ENCODE data around the gene TESK1. TPM values are rescaled to one million over a fixed set of nuclear protein-coding genes. Genes with fewer than 3 reads are reported as not detected.

Gene TESK1
- total RNA-seq, 1 donor from 2014 or later = 49.0 TPM

DNA sequence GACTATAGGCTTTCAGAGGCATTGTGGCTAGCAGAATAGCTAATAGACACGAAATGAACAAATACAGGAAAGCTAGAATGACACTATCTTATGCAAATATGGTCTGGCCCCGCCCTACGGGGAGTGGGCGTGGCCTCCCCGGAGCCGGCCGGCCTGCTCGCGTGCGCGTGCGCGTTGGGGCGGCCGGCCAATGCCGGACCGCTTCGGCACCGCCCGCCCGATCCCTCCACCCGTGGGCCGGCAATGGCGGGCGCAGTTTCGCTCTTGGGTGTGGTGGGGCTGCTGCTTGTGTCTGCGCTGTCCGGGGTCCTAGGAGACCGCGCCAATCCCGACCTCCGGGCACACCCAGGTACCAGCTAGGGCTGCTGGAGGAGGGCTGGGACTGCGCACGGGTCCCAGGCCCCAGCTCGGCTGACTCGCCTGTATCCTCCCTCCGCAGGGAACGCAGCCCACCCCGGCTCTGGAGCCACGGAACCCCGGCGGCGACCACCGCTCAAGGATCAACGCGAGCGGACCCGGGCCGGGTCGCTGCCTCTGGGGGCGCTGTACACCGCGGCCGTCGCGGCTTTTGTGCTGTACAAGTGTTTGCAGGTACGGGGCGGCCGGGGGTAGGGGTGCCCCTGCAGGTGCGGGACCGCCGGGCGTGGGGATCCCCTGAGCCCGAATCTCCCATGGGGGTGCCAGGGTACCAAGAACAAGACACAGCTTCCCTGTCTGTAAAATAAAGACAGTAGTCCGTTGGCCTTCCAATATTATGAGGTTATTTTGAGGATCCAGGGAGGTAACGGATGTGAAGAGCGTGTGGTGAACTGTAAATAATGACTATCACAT is 53.3 kb downstream of the TESK1 start, which contains the start of gene CCDC107:
Gene CCDC107 (plus strand): TSS at position 156 of the 831 bp plus-strand sequence. CDS start 88 bp downstream, at position 244.
- intact Hi-C loops (cut with DNase I) = no loop called here
- peak; percentile 91 for DNase-seq (ENCODE audit: low spot score)

DNA sequence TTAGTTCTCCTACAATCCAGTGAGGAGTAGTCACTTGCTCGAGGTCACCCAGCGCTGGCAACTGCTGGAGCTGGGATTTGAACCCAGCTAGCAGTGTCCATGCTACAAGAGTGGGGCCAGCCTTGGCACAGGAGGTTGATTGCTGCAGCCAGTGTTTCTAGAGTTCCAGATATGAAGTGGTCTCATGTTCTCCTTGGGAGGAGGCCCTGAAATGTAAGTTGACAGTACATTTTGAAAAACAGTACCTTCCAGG is 53.8 kb downstream of the TESK1 start:
- ATAC-seq (no peak), DNase-seq (ENCODE audit: low spot score) (peak; percentile 75)
- intact Hi-C loops (cut with DNase I) = no loop called here

More for the DNA sequence above, 53.3 kb downstream of the TESK1 start, which contains the start of gene CCDC107:
- ATAC-seq = peak; percentile 86

DNA sequence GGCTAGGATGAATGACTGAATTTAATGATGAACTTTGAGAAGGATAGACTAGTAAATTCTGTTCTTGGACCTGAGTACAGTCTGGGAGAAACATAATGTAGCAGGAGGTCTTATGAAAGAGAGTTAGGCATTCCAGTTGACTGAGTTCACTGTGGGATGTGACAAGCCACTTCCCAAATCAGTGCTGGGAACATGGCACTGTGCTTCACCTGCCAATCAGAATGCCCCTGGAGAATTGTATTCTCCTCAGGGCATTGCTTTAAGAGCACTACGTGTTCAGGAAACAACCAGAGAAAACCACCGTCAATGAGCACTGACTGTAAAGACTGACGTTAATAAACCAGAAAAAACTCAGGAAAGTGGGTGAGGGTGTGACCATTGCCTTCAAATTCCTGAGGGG is 54.3 kb downstream of the TESK1 start:
- DNase-seq (ENCODE audit: low spot score) (no peak), ATAC-seq (no peak)
- intact Hi-C loops (cut with DNase I) = no loop called here

Small RNAs within 50 kb of the gene (microRNA-seq; reads per million reads assigned to microRNA genes)
- gene MIR4667 = 1.4 reads per million

Other genes starting within 250 kb of the TESK1 start
- gene RUSC2, start 115.2 kb upstream of the TESK1 start, total RNA-seq = 45.7 TPM
- gene CD72, start 13.2 kb downstream of the TESK1 start, total RNA-seq = 5.5 TPM
- 0.67 TPM for gene SIT1, start 45.7 kb downstream of the TESK1 start, total RNA-seq
- 12,220 TPM for gene RMRP, start 52.8 kb downstream of the TESK1 start, total RNA-seq
- 28.0 TPM for gene CCDC107, start 53.0 kb downstream of the TESK1 start, total RNA-seq
- gene ARHGEF39, start 59.9 kb downstream of the TESK1 start, total RNA-seq = not detected
- gene CA9, start 68.7 kb downstream of the TESK1 start, total RNA-seq = not detected
- gene TPM2, start 84.7 kb downstream of the TESK1 start, total RNA-seq = 165 TPM
- gene TLN1, start 126.9 kb downstream of the TESK1 start, total RNA-seq = 411 TPM
- 28.8 TPM for gene CREB3, start 127.4 kb downstream of the TESK1 start, total RNA-seq
- 67.5 TPM for gene GBA2, start 144.0 kb downstream of the TESK1 start, total RNA-seq
- 28.9 TPM for gene RGP1, start 144.0 kb downstream of the TESK1 start, total RNA-seq
- gene MSMP, start 149.0 kb downstream of the TESK1 start, total RNA-seq = not detected
- gene NPR2, start 186.3 kb downstream of the TESK1 start, total RNA-seq = 41.8 TPM
- 6.3 TPM for gene SPAG8, start 207.0 kb downstream of the TESK1 start, total RNA-seq
- 31.2 TPM for gene HINT2, start 209.8 kb downstream of the TESK1 start, total RNA-seq
- gene FAM221B, start 223.5 kb downstream of the TESK1 start, total RNA-seq = not detected
- gene TMEM8B, start 224.0 kb downstream of the TESK1 start, total RNA-seq = 31.7 TPM